ENCODE measurements around the gene HIGD1A. TPM values are rescaled to one million over a fixed set of nuclear protein-coding genes. Genes with fewer than 3 reads are reported as not detected.
A peak's percentile ranks its signal among the peaks of the same experiment; 100 is the strongest.

Gene HIGD1A
- total and polyA plus RNA-seq, 2 of the 4 experiments (the other 2 are of a cell fraction) = 86.6 to 137 TPM

- TF ChIP-seq BHLHE40 (IDR thresholded peaks at IDR 0.05; ENCODE audit: low read depth, low read length) (no peak), CEBPB (IDR thresholded peaks at IDR 0.05; ENCODE audit: low read depth, low read length) (no peak)
Measured at GRCh38 chr3:42836150-42837123, 32.1 kb upstream of the HIGD1A start (continued).

GRCh38 chr3:42831321-42831713 lies 27.0 kb upstream of the HIGD1A start:
- Histone ChIP-seq H3K9me1 (ENCODE audit: insufficient read depth, low read length) (no peaks in the 10 kb centered on the region), H3K27me3 (ENCODE audit: control insufficient read depth, insufficient read depth, low read length) (peaks cover 20% of the 10 kb centered on the region), H4K5ac (ENCODE audit: low read depth, low read length) (no peak overlapping the region), H2AK5ac (ENCODE audit: low read depth, low read length) (no peak overlapping the region), H3K27ac (ENCODE audit: insufficient read depth, low read length) (no peak overlapping the region), H3K9ac (ENCODE audit: low read depth, low read length) (no peak overlapping the region), H2BK5ac (ENCODE audit: low read depth, low read length, poor library complexity, severe bottlenecking) (no peak overlapping the region), H4K8ac (ENCODE audit: low read depth in 2 of 2, low read length in 2 of 2) (no peak overlapping the region), H3K18ac (ENCODE audit: low read depth, low read length) (no peak overlapping the region), H3K4me3 (ENCODE audit: insufficient read depth, low read depth, low read length) (no peak overlapping the region), H3K14ac (replicated peaks; ENCODE audit: low read depth, low read length) (no peak overlapping the region), H3K4me2 (ENCODE audit: low read depth, low read length) (no peak overlapping the region), H3K56ac (ENCODE audit: extremely low read depth, insufficient read depth, low read length) (no peak overlapping the region), H3K4me1 (ENCODE audit: control insufficient read depth, insufficient read depth, low read length) (no peaks in the 10 kb centered on the region), H2BK20ac (ENCODE audit: low read depth, low read length) (no peak overlapping the region), H4K20me1 (ENCODE audit: insufficient read depth, low read length) (no peaks in the 10 kb centered on the region), H2BK15ac (ENCODE audit: low read depth, low read length) (no peak overlapping the region), H3K9me3 (ENCODE audit: control insufficient read depth, insufficient read depth, low read length) (no peaks in the 10 kb centered on the region), H2AFZ (replicated peaks; ENCODE audit: low read length, poor library complexity) (no peak overlapping the region), H3K79me1 (ENCODE audit: low read depth in 1 of 2, low read length in 2 of 2) (no peaks in the 10 kb centered on the region), H3K36me3 (ENCODE audit: control insufficient read depth, insufficient read depth, low read length) (no peaks in the 10 kb centered on the region), H3K4ac (ENCODE audit: low read depth, low read length) (no peak overlapping the region), H4K91ac (ENCODE audit: insufficient read depth, low read depth, low read length) (no peak overlapping the region), H2BK120ac (ENCODE audit: low read depth, low read length) (no peak overlapping the region), H2AK9ac (replicated peaks; ENCODE audit: low read depth, low read length, poor library complexity) (no peak overlapping the region), H3K23ac (ENCODE audit: low read depth, low read length) (no peak overlapping the region)
- DNase-seq = peak; percentile 25
- intact Hi-C loops (cut with micrococcal nuclease) (loop anchor here (2.0 kb wide), 1 partner anchor 51 kb away; no protein-coding TSS in a partner anchor), in situ Hi-C loops (cut with MboI; ENCODE audit: low sequenced_read_pairs) (no loop called here), dilution Hi-C loops (cut with HindIII; ENCODE audit: low sequenced_read_pairs, unreplicated experiment) (no loop called here)
- ATAC-seq (ENCODE audit: low read depth) = peak; percentile 56
- ChIA-PET CTCF (interaction anchor here (0.7 to 1.4 kb wide), 6 partner anchors 8 to 51 kb away, joined by 3 to 4 read pairs (median 3); no protein-coding TSS in a partner anchor), POLR2A (ENCODE audit: unreplicated experiment) (no interaction called here)
- BruUV-seq (replicated peaks) = no TSS peak
- 5% methylated on average over 2 of the region's 3 CpGs; no CpG with 5 or more reads in 1 of the 2 experiments for WGBS, 2 experiments (ENCODE audit: extremely low coverage in 2 of 2, insufficient read length in 1 of 2)
- TF ChIP-seq CHD1 (IDR thresholded peaks at IDR 0.05; ENCODE audit: low read depth, low read length) (no peak), POLR2A (IDR thresholded peaks at IDR 0.05; ENCODE audit: low read depth, low read length) (no peak), RAD21 (IDR thresholded peaks at IDR 0.05; ENCODE audit: low read length) (no peak), MAZ (IDR thresholded peaks at IDR 0.05; ENCODE audit: borderline replicate concordance, low read depth, low read length) (no peak), CEBPB (IDR thresholded peaks at IDR 0.05; ENCODE audit: low read depth, low read length) (no peak), FOS (IDR thresholded peaks at IDR 0.05; ENCODE audit: low read depth, low read length) (no peak), MXI1 (IDR thresholded peaks at IDR 0.05; ENCODE audit: borderline replicate concordance, low read depth, low read length) (no peak), BHLHE40 (IDR thresholded peaks at IDR 0.05; ENCODE audit: low read depth, low read length) (no peak), CTCF (conservative IDR thresholded peaks at IDR 0.05; ENCODE audit: low read depth, low read length) (peak; percentile 63), USF2 (IDR thresholded peaks at IDR 0.05; ENCODE audit: low read depth, low read length) (no peak), RFX5 (IDR thresholded peaks at IDR 0.05; ENCODE audit: low read depth, low read length) (no peak), ELK1 (IDR thresholded peaks at IDR 0.05; ENCODE audit: borderline replicate concordance, low read depth, low read length) (no peak)

Measured in IMR-90 (cell line).